B cell (primary cell): ENCODE data around the gene JAK3. TPM values are rescaled to one million over a fixed set of nuclear protein-coding genes. Genes with fewer than 3 reads are reported as not detected.
A peak's percentile ranks its signal among the peaks of the same experiment; 100 is the strongest.

Source experiments
- ATAC-seq: fragments of 200-7000 bp; cut with Tn5 transposase; one replicate; pipeline ENCODE4 v1.10.0; 2021; ENCODE audit warnings: low read depth, mild to moderate bottlenecking, moderate number of reproducible peaks, moderate library complexity
- CTCF ChIA-PET: fragments of 350-600 bp; sonication (Branson Sonifier 250); formaldehyde crosslinking; loops from one replicate; lab custom pipeline; 2021; ENCODE audit warnings: antibody characterized with exemption, inconsistent platforms; lab: Charles Lee
- POLR2A ChIA-PET: fragments of 350-600 bp; sonication (Branson Sonifier 250); formaldehyde crosslinking; loops from one replicate; lab custom pipeline; 2021; ENCODE audit warnings: antibody characterized with exemption; lab: Charles Lee
- DNase-seq: peaks from one replicate; pipeline ENCODE4 v3.0.0; 2013
- H2AFZ ChIP-seq: 2 replicates; pipeline ENCODE4 v1.6.1; 2012; ENCODE audit warnings: mild to moderate bottlenecking, low read depth, low read length; ENCODE audit not compliant: insufficient read depth, poor library complexity, severe bottlenecking
- H3K27ac ChIP-seq, 2 donors: 1 replicate in 1 of 2; 2 replicates in 1 of 2; pipeline ENCODE4 v1.5.1; 2012 to 2013; ENCODE audit warnings: low read length in 2 of 2, mild to moderate bottlenecking in 2 of 2, moderate library complexity in 1 of 2
- H3K27me3 ChIP-seq, 4 experiments: fragments of 200-600 bp in 1 of 4; sonication (generic) in 1 of 4; replicated peaks in 1 of 4; 1 replicate in 2 of 4; 2 replicates in 2 of 4; pipeline versions ENCODE4 v1.6.1 to v1.7.0; 2013 to 2016; ENCODE audit warnings: low read length in 3 of 4, mild to moderate bottlenecking in 2 of 4, mixed read lengths in 1 of 4, moderate library complexity in 1 of 4; ENCODE audit not compliant: insufficient read depth in 4 of 4, control insufficient read depth in 3 of 4; ENCODE audit errors: control extremely low read depth in 1 of 4
- H3K36me3 ChIP-seq, 2 experiments: replicated peaks in 1 of 2; 1 replicate in 1 of 2; 2 replicates in 1 of 2; pipeline versions ENCODE4 v1.6.1 to v1.7.1; 2013; ENCODE audit warnings: low read length in 1 of 2; ENCODE audit not compliant: insufficient read depth in 2 of 2, control insufficient read depth in 1 of 2; ENCODE audit errors: control extremely low read depth in 1 of 2, extremely low read depth in 1 of 2
- H3K4me1 ChIP-seq, 2 donors: fragments of 200-600 bp in 1 of 2; sonication (generic) in 1 of 2; 1 replicate in 1 of 2; 2 replicates in 1 of 2; pipeline versions ENCODE4 v1.5.1 to v1.6.1; 2013 to 2017; ENCODE audit warnings: low read length in 2 of 2; ENCODE audit not compliant: control insufficient read depth in 2 of 2, insufficient read depth in 2 of 2
- H3K4me2 ChIP-seq: replicated peaks from 2 replicates; pipeline ENCODE3; 2012; ENCODE audit warnings: mild to moderate bottlenecking, low read depth, low read length; ENCODE audit not compliant: poor library complexity, severe bottlenecking
- H3K4me3 ChIP-seq, 5 experiments: fragments of 200-600 bp in 1 of 5; sonication (generic) in 1 of 5; 1 replicate in 3 of 5; 2 replicates in 2 of 5; pipeline versions ENCODE4 v1.5.1 to v1.7.0; 2011 to 2016; ENCODE audit warnings: low read length in 4 of 5, mild to moderate bottlenecking in 4 of 5, low read depth in 2 of 5, control low read depth in 1 of 5, moderate library complexity in 1 of 5; ENCODE audit not compliant: insufficient read depth in 1 of 5; ENCODE audit errors: control extremely low read depth in 1 of 5, extremely low read depth in 1 of 5
- H3K79me2 ChIP-seq: fragments of 200-600 bp; sonication (generic); one replicate; pipeline ENCODE4 v1.6.0; 2016; ENCODE audit warnings: low read length; ENCODE audit not compliant: control insufficient read depth, insufficient read depth
- H3K9ac ChIP-seq: fragments of 200-600 bp; sonication (generic); 2 replicates; pipeline ENCODE4 v1.6.1; 2017; ENCODE audit warnings: mild to moderate bottlenecking, low read length, moderate library complexity
- H3K9me3 ChIP-seq, 3 donors: one replicate each; pipeline versions ENCODE4 v1.6.1 to v1.7.1; 2013; ENCODE audit warnings: low read length in 2 of 3; ENCODE audit not compliant: control insufficient read depth in 2 of 3, insufficient read depth in 1 of 3; ENCODE audit errors: control extremely low read depth in 1 of 3
- H4K20me1 ChIP-seq: 2 replicates; pipeline ENCODE4 v1.6.0; 2012; ENCODE audit warnings: mild to moderate bottlenecking, low read length; ENCODE audit not compliant: insufficient read depth, control insufficient read depth, poor library complexity, severe bottlenecking
- H3K27ac Mint-ChIP-seq: one replicate; pipeline ENCODE4 v1.8.0; 2021; ENCODE audit warnings: mixed read lengths
- H3K27me3 Mint-ChIP-seq: one replicate; pipeline ENCODE4 v1.8.0; 2021; ENCODE audit warnings: mixed read lengths
- H3K4me1 Mint-ChIP-seq: one replicate; pipeline ENCODE4 v1.8.0; 2021; ENCODE audit warnings: mixed read lengths
- H3K4me3 Mint-ChIP-seq: one replicate; pipeline ENCODE4 v1.8.0; 2021; ENCODE audit warnings: mixed read lengths
- H3K9me3 Mint-ChIP-seq: one replicate; pipeline ENCODE4 v1.8.0; 2022; ENCODE audit warnings: mixed read lengths; ENCODE audit not compliant: insufficient read depth
- EZH2 ChIP-seq: IDR thresholded peaks from 2 replicates; pipeline ENCODE4 v1.6.1; 2012; ENCODE audit warnings: borderline replicate concordance, low read depth, mild to moderate bottlenecking, moderate library complexity, low read length; ENCODE audit not compliant: insufficient read depth, poor library complexity, severe bottlenecking
- WGBS: methylation state at CpG from one replicate; pipeline ENCODE4 v1.1.5; 2013; ENCODE audit warnings: missing lambda C conversion rate; ENCODE audit not compliant: insufficient coverage; 5-methylcytosine and 5-hydroxymethylcytosine counted together
- intact Hi-C: fragments of 100-400 bp; cut with micrococcal nuclease; formaldehyde crosslinking; loops from one replicate; pipeline ENCODE4 v1.10.0; 2022
- polyA minus RNA-seq: library from RNA; depleted of rRNA, polyadenylated mRNA; stranded (reverse); fragments of >200 nt; gene quantifications from 2 replicates; pipeline ENCODE4 v1.2.3, GENCODE V29; 2012
- polyA plus RNA-seq: library from polyadenylated mRNA; depleted of rRNA; stranded (reverse); fragments of >200 nt; gene quantifications from 2 replicates; pipeline ENCODE4 v1.2.3, GENCODE V29; 2012
- total RNA-seq, 2 donors: library from RNA; stranded (reverse); fragments of 120-200 nt in 1 of 2; gene quantifications; 1 replicate in 1 of 2; 2 replicates in 1 of 2; pipeline versions ENCODE4 v1.2.3 to v1.2.4, GENCODE V29; 2013 to 2022
- TF ChIP-seq, protein P1 (sequence below): fragments of 200-600 bp; IDR thresholded peaks from one replicate; pipeline ENCODE4 v1.8.0; 2022; ENCODE audit warnings: antibody characterized with exemption, mild to moderate bottlenecking

The JAK3 gene
- total RNA-seq (142 and 143 TPM in 2 replicates), polyA plus RNA-seq (78.6 and 102 TPM in 2 replicates), polyA minus RNA-seq (70.9 and 97.5 TPM in 2 replicates)
- total RNA-seq (2013) = 38.9 TPM

- peak within 1 kb of the TSS; percentile 73 for H2AFZ ChIP-seq
- peaks cover 0 to 20% of the 10 kb centered on the region in 2 experiments for H3K36me3 ChIP-seq
- H3K9ac ChIP-seq = peak within 1 kb of the TSS; percentile 88
- CTCF ChIA-PET = interaction anchor here (0.9 to 15.3 kb wide), 8 partner anchors 8 to 87 kb away, joined by 3 to 374 read pairs (median 4); partner anchors contain the start of genes CCDC124 and RPL18A
- H3K27ac ChIP-seq = peak within 1 kb of the TSS; percentile 87 to 94
- peak within 1 kb of the TSS; percentile 91 for H3K27ac Mint-ChIP-seq
- peak within 1 kb of the TSS; percentile 96 for H3K4me3 Mint-ChIP-seq
- peaks cover 0 to 6% (median 0%) of the 10 kb centered on the region in 3 donors for H3K9me3 ChIP-seq
- peaks cover 58 to 90% of the 10 kb centered on the region in 2 donors for H3K4me1 ChIP-seq
- peaks cover 47% of the 10 kb centered on the region for H3K79me2 ChIP-seq
- H3K4me3 ChIP-seq = peak within 1 kb of the TSS; percentile 57 to 85 (median 67)
- intact Hi-C loops = no loop called here
- no peaks in the 10 kb centered on the region for H3K9me3 Mint-ChIP-seq
- peak; percentile 81 for ATAC-seq
- H4K20me1 ChIP-seq = peaks cover 20% of the 10 kb centered on the region
- POLR2A ChIA-PET = interaction anchor here (0.6 to 1.8 kb wide), 16 partner anchors 8 to 1313 kb away, joined by 3 to 14 read pairs (median 4); partner anchors contain the start of genes CCDC124, FCHO1 and RPL18A
- WGBS = 0% methylated on average over 34 of the region's 40 CpGs
- no peaks in the 10 kb centered on the region for H3K27me3 ChIP-seq
- TF ChIP-seq, protein P1, sequence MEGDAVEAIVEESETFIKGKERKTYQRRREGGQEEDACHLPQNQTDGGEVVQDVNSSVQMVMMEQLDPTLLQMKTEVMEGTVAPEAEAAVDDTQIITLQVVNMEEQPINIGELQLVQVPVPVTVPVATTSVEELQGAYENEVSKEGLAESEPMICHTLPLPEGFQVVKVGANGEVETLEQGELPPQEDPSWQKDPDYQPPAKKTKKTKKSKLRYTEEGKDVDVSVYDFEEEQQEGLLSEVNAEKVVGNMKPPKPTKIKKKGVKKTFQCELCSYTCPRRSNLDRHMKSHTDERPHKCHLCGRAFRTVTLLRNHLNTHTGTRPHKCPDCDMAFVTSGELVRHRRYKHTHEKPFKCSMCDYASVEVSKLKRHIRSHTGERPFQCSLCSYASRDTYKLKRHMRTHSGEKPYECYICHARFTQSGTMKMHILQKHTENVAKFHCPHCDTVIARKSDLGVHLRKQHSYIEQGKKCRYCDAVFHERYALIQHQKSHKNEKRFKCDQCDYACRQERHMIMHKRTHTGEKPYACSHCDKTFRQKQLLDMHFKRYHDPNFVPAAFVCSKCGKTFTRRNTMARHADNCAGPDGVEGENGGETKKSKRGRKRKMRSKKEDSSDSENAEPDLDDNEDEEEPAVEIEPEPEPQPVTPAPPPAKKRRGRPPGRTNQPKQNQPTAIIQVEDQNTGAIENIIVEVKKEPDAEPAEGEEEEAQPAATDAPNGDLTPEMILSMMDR = no peak
- TF ChIP-seq EZH2 = no peak
- DNase-seq = peak; percentile 88
- peaks cover 61% of the 10 kb centered on the region for H3K4me1 Mint-ChIP-seq
- H3K27me3 Mint-ChIP-seq = no peaks in the 10 kb centered on the region
- H3K4me2 ChIP-seq = peak within 1 kb of the TSS; percentile 93
These were observed at the start of gene JAK3 for GRCh38 chr19:17847538-17848366. Gene JAK3 (minus strand): TSS chr19:17847982. CDS start chr19:17844417, 3,565 bp downstream.
